ENCODE data around the gene ELF1.
"Not testable (repeated sequence)": the region's sequence is repeated elsewhere in the genome, so short reads cannot be mapped to it uniquely, and the experiment has no call there.

ELF1 gene

GRCh38 chr13:40895227-40896184 is 123.6 kb downstream of the ELF1 start:
- Histone ChIP-seq H3K79me2 (ENCODE audit: low read length) (no peaks in the 10 kb centered on the region), H3K4me2 (ENCODE audit: low read depth, low read length) (no peak overlapping the region)

GRCh38 chr13:40893573-40893972 is 125.5 kb downstream of the ELF1 start:
- not testable (repeated sequence) for H3K27me3 ChIP-seq (replicated peaks; ENCODE audit: insufficient read depth, low read length); H3K9me3 ChIP-seq (replicated peaks; ENCODE audit: insufficient read depth, low read length); H2AFZ ChIP-seq (ENCODE audit: low read length); H3K27ac ChIP-seq (ENCODE audit: low read length); H3K4me1 ChIP-seq (ENCODE audit: low read length); H3K79me2 ChIP-seq (ENCODE audit: low read length); DNase-seq; H3K4me3 ChIP-seq (ENCODE audit: low read length); H3K36me3 ChIP-seq (replicated peaks; ENCODE audit: insufficient read depth, low read length); H3K4me2 ChIP-seq (ENCODE audit: low read depth, low read length); H4K20me1 ChIP-seq (ENCODE audit: insufficient read depth, low read length); H3K9ac ChIP-seq (ENCODE audit: low read length); H3K9me2 ChIP-seq (replicated peaks; ENCODE audit: insufficient read depth, low read length); H3F3A ChIP-seq (ENCODE audit: insufficient read depth, low read length)

More at GRCh38 chr13:40895227-40896184, 123.6 kb downstream of the ELF1 start:
- no peaks in the 10 kb centered on the region for H3K36me3 ChIP-seq (replicated peaks; ENCODE audit: insufficient read depth, low read length)
- no peaks in the 10 kb centered on the region for H3F3A ChIP-seq (ENCODE audit: insufficient read depth, low read length)
- no peak overlapping the region for H3K9ac ChIP-seq (ENCODE audit: low read length)
- H4K20me1 ChIP-seq (ENCODE audit: insufficient read depth, low read length), result no peaks in the 10 kb centered on the region
- no peak for DNase-seq
- H3K9me2 ChIP-seq (replicated peaks; ENCODE audit: insufficient read depth, low read length), result no peaks in the 10 kb centered on the region
- no peak overlapping the region for H2AFZ ChIP-seq (ENCODE audit: low read length)
- H3K9me3 ChIP-seq (replicated peaks; ENCODE audit: insufficient read depth, low read length), result no peaks in the 10 kb centered on the region
- no peaks in the 10 kb centered on the region for H3K27me3 ChIP-seq (replicated peaks; ENCODE audit: insufficient read depth, low read length)
- H3K4me1 ChIP-seq (ENCODE audit: low read length), result no peaks in the 10 kb centered on the region
- no peak overlapping the region for H3K27ac ChIP-seq (ENCODE audit: low read length)
- no peak overlapping the region for H3K4me3 ChIP-seq (ENCODE audit: low read length)
- TF ChIP-seq EZH2phosphoT487 (IDR thresholded peaks at IDR 0.05; ENCODE audit: low read length) (no peak), CTCF (IDR thresholded peaks at IDR 0.05; ENCODE audit: low read length) (no peak), EZH2 (optimal IDR thresholded peaks at IDR 0.05; ENCODE audit: low read depth, low read length) (no peak)

- no peaks in the 10 kb centered on the region for H3K9me3 ChIP-seq (replicated peaks; ENCODE audit: insufficient read depth, low read length)
- DNase-seq, result no peak
- H4K20me1 ChIP-seq (ENCODE audit: insufficient read depth, low read length), result no peaks in the 10 kb centered on the region
- no peaks in the 10 kb centered on the region for H3K36me3 ChIP-seq (replicated peaks; ENCODE audit: insufficient read depth, low read length)
- H3K4me1 ChIP-seq (ENCODE audit: low read length), result no peaks in the 10 kb centered on the region
- H3K4me2 ChIP-seq (ENCODE audit: low read depth, low read length), result no peak overlapping the region
- H3K9me2 ChIP-seq (replicated peaks; ENCODE audit: insufficient read depth, low read length), result no peaks in the 10 kb centered on the region
- H3K79me2 ChIP-seq (ENCODE audit: low read length), result no peaks in the 10 kb centered on the region
- no peaks in the 10 kb centered on the region for H3K27me3 ChIP-seq (replicated peaks; ENCODE audit: insufficient read depth, low read length)
- H3K4me3 ChIP-seq (ENCODE audit: low read length), result no peak overlapping the region
- no peaks in the 10 kb centered on the region for H3F3A ChIP-seq (ENCODE audit: insufficient read depth, low read length)
- H3K9ac ChIP-seq (ENCODE audit: low read length), result no peak overlapping the region
- TF ChIP-seq CTCF (IDR thresholded peaks at IDR 0.05; ENCODE audit: low read length) (no peak), EZH2phosphoT487 (IDR thresholded peaks at IDR 0.05; ENCODE audit: low read length) (no peak), EZH2 (optimal IDR thresholded peaks at IDR 0.05; ENCODE audit: low read depth, low read length) (no peak)
- H3K27ac ChIP-seq (ENCODE audit: low read length), result no peak overlapping the region
- no peak overlapping the region for H2AFZ ChIP-seq (ENCODE audit: low read length)
Observed at GRCh38 chr13:40886017-40886416, 133.1 kb downstream of the ELF1 start.

- not testable (repeated sequence) for H3F3A ChIP-seq (ENCODE audit: insufficient read depth, low read length); H3K27me3 ChIP-seq (replicated peaks; ENCODE audit: insufficient read depth, low read length); H3K36me3 ChIP-seq (replicated peaks; ENCODE audit: insufficient read depth, low read length); H3K4me2 ChIP-seq (ENCODE audit: low read depth, low read length); H4K20me1 ChIP-seq (ENCODE audit: insufficient read depth, low read length); H3K79me2 ChIP-seq (ENCODE audit: low read length); DNase-seq; H3K9me2 ChIP-seq (replicated peaks; ENCODE audit: insufficient read depth, low read length); H3K9me3 ChIP-seq (replicated peaks; ENCODE audit: insufficient read depth, low read length); H3K4me3 ChIP-seq (ENCODE audit: low read length); H3K27ac ChIP-seq (ENCODE audit: low read length); H2AFZ ChIP-seq (ENCODE audit: low read length); H3K9ac ChIP-seq (ENCODE audit: low read length); H3K4me1 ChIP-seq (ENCODE audit: low read length)
Observed at GRCh38 chr13:40884175-40884574, 134.9 kb downstream of the ELF1 start.

Data from MM.1S (cell line).